ELF-1 (cell line): ENCODE results near the gene BCAS1.

Experiments
- DNase-seq: peaks from one replicate; pipeline ENCODE4 v3.0.0-alpha.2; 2016; ENCODE audit warnings: low read depth, low spot score

BCAS1 gene

DNA sequence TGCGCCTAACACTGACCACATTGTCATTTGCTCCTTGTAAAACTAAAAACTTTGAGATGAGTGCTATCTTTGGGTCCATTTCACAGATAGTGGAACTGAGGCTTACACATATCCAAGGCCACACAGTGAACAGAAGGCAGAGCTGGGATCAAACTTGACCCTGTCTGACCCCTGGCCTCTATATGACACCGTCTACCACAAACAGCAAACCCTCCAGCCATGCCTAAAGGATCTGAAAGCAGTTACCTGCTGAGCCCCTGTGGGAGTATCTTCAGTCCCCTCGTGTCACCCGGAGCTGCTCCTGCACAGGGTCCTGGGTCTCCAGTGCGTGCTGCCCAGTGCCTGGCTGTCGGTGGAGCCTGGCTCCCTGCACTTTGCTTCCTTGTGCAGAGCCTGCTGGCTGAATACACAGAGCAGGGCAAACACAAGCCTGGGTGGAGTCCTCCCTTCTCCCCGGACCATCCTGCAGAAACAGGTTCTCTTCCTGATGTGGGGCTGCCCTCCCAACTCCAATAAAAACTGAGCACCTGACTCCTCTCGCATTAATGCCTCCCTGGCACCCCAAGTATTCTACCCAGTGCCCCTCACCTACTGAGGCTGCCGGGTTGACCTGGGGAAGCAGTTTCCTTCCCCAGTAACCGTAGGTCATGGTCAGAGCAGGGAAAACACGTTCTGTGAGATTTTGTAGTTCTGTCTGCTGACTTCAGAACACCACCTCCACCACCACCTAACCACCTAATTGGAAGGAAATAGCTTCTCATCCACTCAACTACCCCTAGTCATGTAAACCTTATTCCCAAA, at the start of gene BCAS1:
BCAS1 (minus strand) TSS at position 408 of the 801 bp plus-strand sequence. CDS start 11,876 bp downstream, outside the sequence.
- DNase-seq: no peak

DNA sequence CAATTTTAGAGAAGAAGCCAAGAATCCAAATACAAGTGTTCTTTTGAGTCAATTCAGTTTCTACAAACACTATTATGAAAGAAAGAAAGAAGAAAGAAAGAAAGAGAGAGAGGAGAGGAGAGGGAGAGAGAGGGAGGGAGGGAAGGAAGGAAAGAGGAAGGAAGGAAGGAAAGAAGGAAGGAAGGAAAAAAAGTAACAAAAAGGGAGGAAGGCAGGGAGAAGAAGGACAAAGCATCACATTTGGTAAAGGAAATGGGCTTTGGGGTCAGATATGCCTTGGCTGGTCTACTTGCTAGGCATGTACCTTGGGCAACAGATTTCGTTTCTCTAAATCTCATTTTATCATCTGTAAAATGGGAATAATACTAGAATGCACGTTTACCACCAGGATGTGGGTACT, 49.4 kb upstream of the BCAS1 start:
- DNase-seq: no peak

- DNase-seq: no peak
Measured at GRCh38 chr20:54118220-54119001, 48.0 kb upstream of the BCAS1 start.

- DNase-seq: no peak
Measured at GRCh38 chr20:54116550-54117235, 46.3 kb upstream of the BCAS1 start.

DNA sequence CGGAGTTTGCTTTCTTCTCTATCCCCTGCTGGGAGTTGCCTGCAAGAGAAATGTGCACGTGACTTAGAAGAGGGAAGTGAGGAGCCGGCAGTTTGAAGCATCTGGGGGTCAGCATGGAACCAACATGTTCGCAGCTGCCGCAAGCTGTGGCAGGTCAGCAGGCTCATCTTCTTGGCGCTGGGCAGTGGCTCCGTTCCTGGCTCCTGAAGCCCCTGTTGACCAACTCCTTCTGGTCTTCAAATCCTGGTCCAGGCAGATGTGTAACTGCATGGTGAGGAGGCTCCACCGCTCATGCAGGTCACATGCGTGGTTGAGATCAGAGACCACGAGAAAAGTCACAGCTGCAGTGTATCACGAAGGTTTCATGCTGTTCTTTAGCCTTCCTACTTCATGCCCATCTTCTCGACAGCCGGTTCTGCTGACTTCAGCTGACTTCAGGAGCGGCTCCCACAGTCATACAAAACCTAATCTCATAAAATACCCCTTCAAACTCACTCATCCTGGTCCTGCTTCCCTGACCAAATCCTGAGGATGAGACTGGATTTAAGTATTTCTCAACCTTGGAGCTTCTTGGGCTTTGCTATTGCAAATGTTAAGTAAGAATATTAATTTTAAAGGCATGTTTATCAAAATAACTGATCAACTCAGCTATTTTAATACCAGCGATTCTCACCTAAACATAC, 44.9 kb upstream of the BCAS1 start:
- DNase-seq: no peak

DNA sequence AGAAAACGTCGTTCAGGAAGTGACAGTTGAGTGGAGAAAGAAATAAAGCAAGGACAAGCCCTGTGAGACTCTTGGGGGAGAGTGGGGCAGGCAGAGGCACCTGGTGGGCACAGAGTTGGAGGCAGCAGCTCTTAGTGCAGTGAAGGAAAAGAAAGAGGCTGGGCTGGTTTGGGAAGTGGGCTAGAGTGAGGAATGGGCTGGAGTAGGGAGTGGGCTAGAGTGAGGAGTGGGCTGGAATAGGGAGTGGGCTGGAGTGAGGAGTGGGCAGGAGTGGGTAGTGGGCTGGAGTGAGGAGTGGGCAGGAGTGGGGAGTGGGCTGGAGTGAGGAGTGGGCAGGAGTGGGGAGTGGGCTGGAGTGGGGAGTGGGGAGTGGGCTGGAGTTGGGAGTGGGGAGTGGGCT, 43.7 kb upstream of the BCAS1 start:
- DNase-seq: no peak

GRCh38 chr20:54113566-54113965, 43.2 kb upstream of the BCAS1 start:
- no peak for DNase-seq

GRCh38 chr20:54112221-54112884, 42.0 kb upstream of the BCAS1 start:
- no peak for DNase-seq

DNA sequence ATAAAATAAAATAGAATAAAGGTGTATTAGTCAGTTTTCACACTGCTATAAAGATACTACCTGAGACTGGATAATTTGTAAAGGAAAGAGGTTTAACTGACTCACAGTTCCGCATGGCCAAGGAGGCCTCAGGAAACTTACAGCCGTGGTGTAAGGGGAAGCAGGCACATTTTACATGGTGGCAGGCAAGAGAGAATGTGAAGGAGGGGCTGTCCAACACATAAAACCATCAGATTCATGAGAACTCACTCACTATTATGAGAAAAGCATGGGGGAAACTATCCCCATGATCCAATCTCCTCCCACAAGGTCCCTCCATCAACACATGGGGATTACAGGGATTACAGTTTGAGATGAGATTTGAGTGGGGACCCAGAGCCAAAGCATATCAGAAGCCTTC, 41.1 kb upstream of the BCAS1 start:
- DNase-seq: no peak

- no peak for DNase-seq
Measured at GRCh38 chr20:54110457-54110856, 40.1 kb upstream of the BCAS1 start.

DNA sequence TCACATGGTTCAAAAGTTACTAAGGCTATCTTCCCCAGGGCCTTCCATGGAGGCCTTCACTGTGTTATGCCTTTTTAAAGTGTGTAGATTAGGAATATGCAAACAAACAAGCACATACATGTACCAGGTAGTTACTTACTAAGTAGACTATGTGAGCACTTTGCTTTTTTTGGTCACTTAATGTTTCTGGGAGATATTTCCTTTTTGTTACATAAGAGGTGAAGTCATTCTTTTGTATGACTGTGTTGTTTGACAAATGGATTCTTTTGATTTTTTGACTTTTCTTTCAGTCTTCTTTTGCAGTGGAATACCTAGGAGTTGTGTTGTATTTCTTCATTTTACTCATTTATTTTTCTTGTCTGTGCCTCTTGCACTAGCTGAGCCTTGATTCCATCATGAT, 39.6 kb upstream of the BCAS1 start:
- DNase-seq: no peak

DNA sequence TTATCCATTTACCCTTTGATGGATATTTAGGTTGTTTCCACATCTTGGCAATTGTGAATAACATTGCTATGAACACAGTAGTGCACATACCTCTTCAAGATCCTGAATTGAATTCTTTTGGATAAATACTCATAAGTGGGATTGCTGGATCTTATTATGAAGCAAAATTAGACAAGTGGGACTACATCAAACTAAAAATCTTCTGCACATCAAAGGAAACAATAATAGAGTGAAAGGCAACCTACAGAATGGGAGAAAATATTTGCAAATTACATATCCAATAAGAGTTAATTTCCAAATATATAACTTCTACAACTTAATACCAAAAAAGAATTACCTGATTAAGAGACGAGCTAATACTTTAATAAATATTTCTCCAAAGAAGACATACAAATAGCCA, 38.4 kb upstream of the BCAS1 start:
- DNase-seq: no peak

DNA sequence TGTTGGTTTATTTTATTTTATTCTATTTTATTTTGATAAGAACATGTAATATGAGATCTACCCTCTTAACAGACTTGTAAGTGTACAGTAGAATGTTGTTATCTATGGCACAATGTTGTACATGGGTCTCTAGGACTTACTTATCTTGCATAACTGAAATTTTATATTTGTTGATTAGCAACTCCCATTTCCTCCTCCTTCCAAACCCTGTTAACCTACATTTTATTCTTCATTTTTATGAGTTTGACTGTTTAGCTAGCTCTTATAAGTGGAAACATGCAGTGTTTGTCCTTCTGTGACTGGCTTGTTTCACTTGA, 37.9 kb upstream of the BCAS1 start:
- DNase-seq: no peak

DNA sequence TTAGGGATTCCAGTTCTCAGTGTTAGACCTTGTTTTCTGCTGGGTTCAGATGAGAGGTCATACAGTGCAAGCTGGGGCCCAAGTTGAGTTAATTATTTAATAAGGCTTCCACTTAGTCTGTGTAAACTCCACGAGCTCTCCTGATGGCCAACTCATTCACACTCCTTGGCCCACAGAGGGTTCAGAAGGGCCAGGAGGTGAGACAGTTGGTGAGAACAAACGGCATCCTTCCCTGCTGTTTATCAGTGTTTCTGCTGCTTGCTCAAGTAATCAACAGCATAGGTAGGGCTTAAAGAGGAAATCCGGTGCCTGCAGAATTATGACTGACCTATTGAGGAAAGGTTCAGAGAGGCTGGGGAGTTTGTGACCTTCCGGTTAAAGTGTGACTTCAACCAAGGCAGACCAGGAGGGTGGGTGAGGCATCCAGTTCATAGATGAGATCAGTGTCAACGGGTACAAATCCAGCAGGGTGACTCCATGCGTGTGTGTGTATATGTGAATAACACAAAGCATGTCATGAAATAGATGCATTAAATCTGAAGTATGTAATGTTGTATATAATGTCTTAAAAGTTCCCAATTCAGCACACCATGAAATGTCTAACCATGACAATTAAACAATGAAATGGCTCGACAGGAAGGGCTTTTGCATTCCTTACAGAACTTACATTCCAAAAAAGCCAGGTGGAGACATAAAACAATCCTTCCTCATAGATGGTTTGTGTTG, 37.4 kb upstream of the BCAS1 start:
- no peak for DNase-seq

GRCh38 chr20:54107181-54107580, 36.8 kb upstream of the BCAS1 start:
- DNase-seq: no peak

DNA sequence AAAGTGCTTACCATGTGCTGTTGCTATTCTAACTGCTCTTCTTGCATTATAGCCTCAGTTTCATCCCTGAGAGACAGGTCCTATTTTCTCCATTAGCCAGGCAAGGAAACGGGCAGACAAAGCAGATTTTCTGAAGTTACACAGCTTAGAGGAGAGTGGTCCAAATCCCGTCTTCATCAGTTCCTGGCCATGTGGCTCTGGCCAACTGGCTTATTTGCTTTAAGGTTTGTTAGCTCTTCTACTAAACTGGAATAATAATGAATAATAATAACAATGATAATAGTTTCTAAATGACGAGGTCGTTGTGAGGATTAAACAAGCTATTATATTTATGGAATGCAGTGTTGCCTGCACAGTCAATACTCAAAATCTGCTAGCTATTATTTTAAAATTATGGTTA, 35.8 kb upstream of the BCAS1 start:
- DNase-seq: no peak

DNA sequence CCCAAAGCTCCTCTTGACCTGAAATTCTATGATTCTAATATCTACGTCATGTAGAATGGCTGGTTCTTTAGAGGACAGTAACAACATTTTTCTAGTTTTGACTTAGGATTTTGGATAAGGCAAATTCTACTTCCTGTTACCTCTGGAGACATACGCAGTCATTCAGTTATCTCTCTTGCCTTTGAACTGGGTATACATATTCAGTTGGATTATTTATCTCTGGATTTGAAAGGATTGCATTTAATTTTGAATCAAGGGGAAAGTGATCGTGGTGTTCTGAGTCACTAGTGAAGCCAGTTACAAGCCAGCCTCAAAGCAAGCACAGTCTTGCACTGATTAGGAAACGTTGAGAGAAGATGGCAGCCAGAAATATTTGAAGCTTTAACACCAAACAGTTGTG, 35.3 kb upstream of the BCAS1 start:
- DNase-seq: no peak

GRCh38 chr20:54104781-54105180, 34.4 kb upstream of the BCAS1 start:
- DNase-seq: no peak

DNA sequence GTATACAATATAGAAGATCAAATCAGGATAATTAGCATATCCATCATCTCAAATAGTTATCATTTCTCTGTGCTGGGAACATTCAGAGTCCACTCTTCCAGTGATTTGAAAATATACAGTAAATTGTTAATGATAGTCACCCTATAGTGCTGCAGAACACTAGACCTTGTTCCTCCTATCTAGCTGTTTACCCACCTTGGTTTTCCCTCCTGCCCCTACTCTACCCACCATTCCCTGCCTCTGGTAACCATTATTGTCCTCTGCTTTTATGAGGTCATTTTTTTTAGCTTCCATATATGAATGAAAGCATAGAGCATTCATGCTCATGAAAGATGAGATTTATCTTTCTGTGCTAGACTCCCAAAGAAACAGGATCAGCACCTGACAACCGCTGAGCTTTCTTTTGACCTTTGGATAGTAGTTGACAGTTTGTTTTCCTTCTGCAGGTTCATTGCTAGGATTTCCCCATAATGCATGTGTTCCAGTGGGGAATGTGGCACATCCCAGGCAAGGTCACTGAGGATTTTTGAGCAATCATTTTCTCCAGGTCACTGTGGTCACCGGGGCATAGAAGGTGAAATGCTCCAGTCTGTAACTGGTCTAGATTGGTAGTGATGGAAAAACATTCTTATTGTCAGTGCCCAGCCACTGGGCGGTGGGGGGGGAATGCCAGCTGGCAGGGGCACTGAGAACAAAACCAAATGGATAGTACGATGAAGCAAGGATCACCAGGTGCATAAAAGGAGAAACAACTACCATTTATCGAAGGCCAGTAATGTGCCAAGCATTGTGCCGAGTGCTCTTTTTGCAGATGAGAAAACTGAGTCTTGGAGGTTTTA, 33.6 kb upstream of the BCAS1 start:
- no peak for DNase-seq
